GM19452 (cell line): ENCODE results near the gene SERPINE2.
A peak's percentile ranks its signal among the peaks of the same experiment; 100 is the strongest.

Experiments used
- ATAC-seq: cut with Tn5 transposase; IDR thresholded peaks from one replicate; pipeline ENCODE4 v1.9.1; 2021; ENCODE audit not compliant: unreplicated experiment

SERPINE2 gene

GRCh38 chr2:224039080-224039769, at the start of gene SERPINE2:
Gene SERPINE2, minus strand, starts transcription at chr2:224039286. Its CDS starts 37,386 bp downstream, at chr2:224001900.
- peak; percentile 61 for ATAC-seq

GRCh38 chr2:224086226-224086914, 47.3 kb upstream of the SERPINE2 start:
- ATAC-seq: no peak

GRCh38 chr2:224085811-224086210, 46.7 kb upstream of the SERPINE2 start:
- no peak for ATAC-seq

GRCh38 chr2:224085246-224085645, 46.2 kb upstream of the SERPINE2 start:
- ATAC-seq: no peak

GRCh38 chr2:224084266-224084892, 45.3 kb upstream of the SERPINE2 start:
- ATAC-seq: no peak

- ATAC-seq: no peak
These were observed 44.6 kb upstream of the SERPINE2 start for GRCh38 chr2:224083638-224084037.

GRCh38 chr2:224078656-224079055, 39.6 kb upstream of the SERPINE2 start:
- no peak for ATAC-seq

- no peak for ATAC-seq
These were observed 38.9 kb upstream of the SERPINE2 start for GRCh38 chr2:224077773-224078507.

- ATAC-seq: no peak
These were observed 36.5 kb upstream of the SERPINE2 start for GRCh38 chr2:224075588-224075987.

GRCh38 chr2:224073676-224074075, 34.6 kb upstream of the SERPINE2 start:
- ATAC-seq: no peak

- ATAC-seq: no peak
These were observed 33.6 kb upstream of the SERPINE2 start for GRCh38 chr2:224072541-224073188.

GRCh38 chr2:224069172-224069571, 30.1 kb upstream of the SERPINE2 start:
- no peak for ATAC-seq

GRCh38 chr2:224063298-224063648, 24.2 kb upstream of the SERPINE2 start:
- ATAC-seq: peak; percentile 30

GRCh38 chr2:224062481-224063297, 23.6 kb upstream of the SERPINE2 start:
- ATAC-seq: peak; percentile 82

- ATAC-seq: no peak
These were observed 21.8 kb upstream of the SERPINE2 start for GRCh38 chr2:224060783-224061482.

GRCh38 chr2:224059178-224059577, 20.1 kb upstream of the SERPINE2 start:
- ATAC-seq: no peak

- ATAC-seq: no peak
These were observed 19.1 kb upstream of the SERPINE2 start for GRCh38 chr2:224058048-224058775.

GRCh38 chr2:224056889-224057288, 17.8 kb upstream of the SERPINE2 start:
- ATAC-seq: no peak

GRCh38 chr2:224055101-224055500, 16.0 kb upstream of the SERPINE2 start:
- no peak for ATAC-seq
